Endothelial cell of umbilical vein (primary cell): Measurements from ENCODE around the gene ZNF331. TPM values are rescaled to one million over a fixed set of nuclear protein-coding genes. Genes with fewer than 3 reads are reported as not detected.

ENCODE experiments used
- BruUV-seq: library from RNA; stranded (reverse); fragments of 400-500 nt; replicated peaks from 2 replicates; lab custom pipeline; 2021; lab: Mats Ljungman, UMichigan
- CTCF ChIA-PET: fragments of 300-600, 350-600 bp; sonication (Branson Sonifier 250); formaldehyde crosslinking; loops from one replicate; lab custom pipeline; 2021; ENCODE audit warnings: antibody characterized with exemption, inconsistent platforms; lab: Charles Lee
- POLR2A ChIA-PET: fragments of 300-600, 350-600 bp; sonication (Branson Sonifier 250); formaldehyde crosslinking; loops from one replicate; lab custom pipeline; 2021; ENCODE audit warnings: antibody characterized with exemption, inconsistent platforms; lab: Charles Lee
- DNase-seq: peaks from one replicate; pipeline ENCODE4 v3.0.0-alpha.2; 2011; ENCODE audit warnings: low read depth, low spot score
- FAIRE-seq: peaks from 2 replicates; lab custom pipeline; 2011; peaks lifted over from hg19 to GRCh38; lab: Jason Lieb, UNC
- H2AFZ ChIP-seq: 2 replicates; pipeline ENCODE4 v1.6.0; 2012; ENCODE audit warnings: low read depth, low read length, control low read depth, inconsistent platforms
- H3K27ac ChIP-seq: 2 replicates; pipeline ENCODE4 v1.5.1; 2011; ENCODE audit warnings: low read depth, mild to moderate bottlenecking, control low read depth, low read length, moderate library complexity; ENCODE audit not compliant: insufficient read depth
- H3K27me3 ChIP-seq, 2 experiments: 2 replicates each; pipeline versions ENCODE4 v1.6.0 to v1.6.1; 2011; ENCODE audit warnings: low read length in 2 of 2, mixed read lengths in 1 of 2; ENCODE audit not compliant: control insufficient read depth in 2 of 2, insufficient read depth in 2 of 2
- H3K36me3 ChIP-seq, 2 experiments: 2 replicates in 1 of 2; 3 replicates in 1 of 2; pipeline ENCODE4 v1.5.1; 2011; ENCODE audit warnings: low read length in 2 of 2, mild to moderate bottlenecking in 1 of 2, moderate library complexity in 1 of 2; ENCODE audit not compliant: control insufficient read depth in 2 of 2, insufficient read depth in 2 of 2; ENCODE audit errors: extremely low read depth in 1 of 2
- H3K4me1 ChIP-seq: 3 replicates; pipeline ENCODE4 v1.5.1; 2011; ENCODE audit warnings: mild to moderate bottlenecking, low read length; ENCODE audit not compliant: control insufficient read depth, insufficient read depth; ENCODE audit errors: extremely low read depth
- H3K4me2 ChIP-seq: 2 replicates; pipeline ENCODE4 v1.6.1; 2011; ENCODE audit warnings: low read length, control low read depth, mixed read lengths; ENCODE audit not compliant: insufficient read depth
- H3K4me3 ChIP-seq, 3 experiments: fragments of 200-600 bp in 1 of 3; sonication (generic), shearing (Covaris generic) in 1 of 3; replicated peaks in 1 of 3; 2 replicates each; pipeline ENCODE4 v1.5.1; 2011 to 2016; ENCODE audit warnings: control low read depth in 3 of 3, low read length in 3 of 3, mild to moderate bottlenecking in 2 of 3, inconsistent platforms in 1 of 3, low read depth in 1 of 3, moderate library complexity in 1 of 3; ENCODE audit not compliant: insufficient read depth in 1 of 3
- H3K79me2 ChIP-seq: 2 replicates; pipeline ENCODE4 v1.6.0; 2012; ENCODE audit warnings: low read length, inconsistent platforms; ENCODE audit not compliant: control insufficient read depth, insufficient read depth
- H3K9ac ChIP-seq: replicated peaks from 2 replicates; pipeline ENCODE3; 2011; ENCODE audit warnings: low read length, control low read depth; ENCODE audit not compliant: insufficient read depth; ENCODE audit errors: extremely low read depth
- H3K9me1 ChIP-seq: replicated peaks from 3 replicates; pipeline ENCODE4 v1.6.0; 2011; ENCODE audit warnings: mild to moderate bottlenecking, low read length; ENCODE audit not compliant: control insufficient read depth, insufficient read depth; ENCODE audit errors: extremely low read depth
- H3K9me3 ChIP-seq: replicated peaks from 2 replicates; pipeline ENCODE4 v1.5.1; 2012; ENCODE audit warnings: low read length, inconsistent platforms; ENCODE audit not compliant: control insufficient read depth, insufficient read depth
- H4K20me1 ChIP-seq: replicated peaks from 2 replicates; pipeline ENCODE3; 2011; ENCODE audit warnings: mild to moderate bottlenecking, low read length; ENCODE audit not compliant: control insufficient read depth, insufficient read depth; ENCODE audit errors: extremely low read depth
- CTCF ChIP-seq, 2 donors: IDR thresholded peaks; 1 replicate in 1 of 2; 2 replicates in 1 of 2; pipeline ENCODE4 v1.5.1; 2011; ENCODE audit warnings: low read length in 2 of 2, mild to moderate bottlenecking in 2 of 2, moderate library complexity in 2 of 2, control low read depth in 1 of 2, inconsistent platforms in 1 of 2, low read depth in 1 of 2; ENCODE audit not compliant: insufficient read depth in 1 of 2; ENCODE audit errors: extremely low read depth in 1 of 2
- EZH2 ChIP-seq: IDR thresholded peaks from 2 replicates; pipeline ENCODE4 v1.6.1; 2012; ENCODE audit warnings: borderline replicate concordance, low read depth, mild to moderate bottlenecking, moderate library complexity, low read length, inconsistent platforms; ENCODE audit not compliant: severe bottlenecking
- FOS ChIP-seq: IDR thresholded peaks from 2 replicates; pipeline ENCODE4 v1.6.1; 2011; ENCODE audit warnings: mild to moderate bottlenecking, low read length, moderate library complexity, borderline replicate concordance; ENCODE audit not compliant: insufficient read depth
- GATA2 ChIP-seq: IDR thresholded peaks from 2 replicates; pipeline ENCODE4 v1.7.0; 2011; ENCODE audit warnings: low read depth, mild to moderate bottlenecking, moderate library complexity, mixed read lengths, low read length; ENCODE audit not compliant: insufficient read length, insufficient read depth
- JUN ChIP-seq: IDR thresholded peaks from 2 replicates; pipeline ENCODE4 v1.6.1; 2011; ENCODE audit warnings: borderline replicate concordance, low read depth; ENCODE audit not compliant: insufficient read length, insufficient read depth
- MAX ChIP-seq: IDR thresholded peaks from 2 replicates; pipeline ENCODE4 v1.6.1; 2011; ENCODE audit not compliant: insufficient read depth, insufficient read length
- MYC ChIP-seq: IDR thresholded peaks from one replicate; pipeline ENCODE4 v1.6.1; 2011; ENCODE audit warnings: mild to moderate bottlenecking, low read depth, low read length
- POLR2A ChIP-seq: IDR thresholded peaks from 2 replicates; pipeline ENCODE4 v1.6.1; 2012; ENCODE audit warnings: low read depth, mild to moderate bottlenecking, control low read depth, low read length
- POLR2AphosphoS5 ChIP-seq: IDR thresholded peaks from 2 replicates; pipeline ENCODE4 v1.6.1; 2012; ENCODE audit warnings: low read depth, mild to moderate bottlenecking, control low read depth, low read length, moderate library complexity; ENCODE audit not compliant: insufficient read depth
- dilution Hi-C: fragments of 300-500 bp; cut with MboI; formaldehyde crosslinking; loops from one replicate; pipeline ENCODE4 v1.15.0; 2019; ENCODE audit warnings: low sequenced_read_pairs; ENCODE audit not compliant: extremely low pct_ligation_motif_present
- intact Hi-C: fragments of 100-400 bp; cut with micrococcal nuclease; formaldehyde crosslinking; loops from one replicate; pipeline ENCODE4 v1.10.0; 2022
- polyA plus RNA-seq, 4 experiments: library from polyadenylated mRNA; depleted of rRNA in 3 of 4; stranded (reverse) in 3 of 4; unstranded in 1 of 4; fragments of >200 nt; gene quantifications; 2 replicates each; pipeline versions ENCODE4 v1.2.1 to v1.2.3, GENCODE V29; 2011 to 2012; ENCODE audit warnings: missing spikeins in 1 of 4
- total RNA-seq: library from RNA; stranded (reverse); gene quantifications from 2 replicates; pipeline ENCODE4 v1.2.3, GENCODE V29; 2021

Gene ZNF331
- total and polyA plus RNA-seq, 2 donors (not counting 3 experiments of a cell fraction or from before 2014, with no cell fraction given), result 6.2 to 11.2 TPM

DNA sequence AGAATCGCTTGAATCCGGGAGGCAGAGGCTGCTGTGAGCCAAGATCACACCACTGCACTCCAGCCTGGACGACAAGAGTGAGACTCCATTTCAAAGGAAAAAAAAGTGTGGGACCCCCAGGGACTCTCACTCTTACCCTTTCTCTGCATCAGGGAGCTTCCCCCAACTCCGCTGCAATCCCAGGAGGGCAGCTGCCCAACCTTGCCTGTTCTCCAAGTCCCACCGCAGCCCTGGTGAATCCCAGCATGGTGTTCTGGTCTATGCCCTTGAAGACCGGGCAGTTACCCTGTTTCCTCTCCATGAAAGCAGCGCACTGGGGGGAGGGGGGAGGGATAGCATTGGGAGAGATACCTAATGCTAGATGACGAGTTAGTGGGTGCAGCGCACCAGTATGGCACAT is 58.1 kb downstream of the ZNF331 start:
- Histone ChIP-seq H3K4me3 (no peak overlapping the region), H3K9ac (no peak overlapping the region), H3K79me2 (no peaks in the 10 kb centered on the region), H3K9me1 (no peaks in the 10 kb centered on the region), H3K27me3 (no peaks in the 10 kb centered on the region), H3K9me3 (no peaks in the 10 kb centered on the region), H2AFZ (no peak overlapping the region), H3K27ac (no peak overlapping the region), H3K36me3 (no peaks in the 10 kb centered on the region), H3K4me1 (no peaks in the 10 kb centered on the region), H4K20me1 (no peaks in the 10 kb centered on the region), H3K4me2 (no peak overlapping the region)
- no peak for DNase-seq
- ChIA-PET CTCF (no interaction called here), POLR2A (no interaction called here)
- TF ChIP-seq MAX (no peak), FOS (no peak), POLR2A (no peak), GATA2 (no peak), JUN (no peak), POLR2AphosphoS5 (no peak), EZH2 (no peak), CTCF (IDR thresholded peaks at IDR 0.05; ENCODE audit: extremely low read depth in 1 of 2, insufficient read depth in 1 of 2, low read depth in 1 of 2, low read length in 2 of 2) (no peak), MYC (no peak)
- dilution Hi-C loops, result no loop called here
- intact Hi-C loops, result no loop called here
- no peak for FAIRE-seq
- BruUV-seq, result no TSS peak
